NCI-H2196 treated with DMSO at 0.1 percent for 48 hours (cell line): ENCODE measurements around the gene ITGA3.

Experiments
- DNase-seq: peaks from one replicate; lab custom pipeline; 2025; ENCODE audit not compliant: unreplicated experiment; lab: John Stamatoyannopoulos, UW

The ITGA3 gene

GRCh38 chr17:50090971-50091917 is 35.3 kb downstream of the ITGA3 start:
- DNase-seq: no peak

- DNase-seq: no peak
Measured at GRCh38 chr17:50091918-50092285, 36.0 kb downstream of the ITGA3 start.

GRCh38 chr17:50093246-50093645 is 37.3 kb downstream of the ITGA3 start:
- DNase-seq: no peak

GRCh38 chr17:50093807-50094206 is 37.9 kb downstream of the ITGA3 start:
- no peak for DNase-seq

- DNase-seq: peak; percentile 62
Measured at GRCh38 chr17:50094243-50094752, 38.4 kb downstream of the ITGA3 start.

GRCh38 chr17:50094753-50095619 is 39.1 kb downstream of the ITGA3 start, which contains the start of gene PDK2:
Gene PDK2 (plus strand): TSS chr17:50095351. CDS start chr17:50095436, 85 bp downstream.
- DNase-seq: peak; percentile 89

- DNase-seq: no peak
Measured at GRCh38 chr17:50095626-50096037, 39.7 kb downstream of the ITGA3 start.

- no peak for DNase-seq
Measured at GRCh38 chr17:50096092-50096491, 40.2 kb downstream of the ITGA3 start.

GRCh38 chr17:50096758-50097157 is 40.8 kb downstream of the ITGA3 start:
- no peak for DNase-seq

GRCh38 chr17:50097455-50097854 is 41.5 kb downstream of the ITGA3 start:
- DNase-seq: no peak

- DNase-seq: no peak
Measured at GRCh38 chr17:50097926-50098325, 42.0 kb downstream of the ITGA3 start.

GRCh38 chr17:50098583-50098982 is 42.7 kb downstream of the ITGA3 start:
- no peak for DNase-seq

GRCh38 chr17:50099003-50099402 is 43.1 kb downstream of the ITGA3 start:
- no peak for DNase-seq

- no peak for DNase-seq
Measured at GRCh38 chr17:50100480-50100883, 44.6 kb downstream of the ITGA3 start.

GRCh38 chr17:50100921-50101345 is 45.0 kb downstream of the ITGA3 start:
- DNase-seq: no peak

GRCh38 chr17:50101346-50102163 is 45.6 kb downstream of the ITGA3 start:
- DNase-seq: no peak

- DNase-seq: no peak
Measured at GRCh38 chr17:50102164-50102991, 46.5 kb downstream of the ITGA3 start.

- no peak for DNase-seq
Measured at GRCh38 chr17:50103252-50103651, 47.3 kb downstream of the ITGA3 start.

GRCh38 chr17:50103941-50104340 is 48.0 kb downstream of the ITGA3 start:
- DNase-seq: no peak

GRCh38 chr17:50105811-50106210 is 49.9 kb downstream of the ITGA3 start:
- no peak for DNase-seq
